ENCODE data around the gene KIN.

Gene KIN

DNA sequence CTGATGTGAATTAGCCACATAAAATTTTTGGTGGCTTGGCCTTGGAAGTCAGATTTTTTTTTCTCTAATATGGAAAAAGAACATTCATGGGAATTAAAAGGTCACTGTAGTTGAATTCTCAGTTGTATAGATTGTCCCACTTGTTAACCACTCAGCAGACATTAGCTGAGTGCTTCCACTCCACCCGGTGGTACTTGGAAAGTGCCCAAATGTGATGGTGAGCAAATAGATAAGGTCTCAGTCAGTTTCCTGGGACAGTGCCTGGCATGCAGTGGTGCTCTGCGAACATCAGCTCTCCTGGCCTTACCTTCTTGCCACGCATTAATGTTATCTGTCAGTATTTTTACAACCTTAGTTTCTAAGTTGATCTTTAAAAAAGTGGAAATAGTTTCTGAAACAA, 1.6 kb upstream of the KIN start:
- no peak overlapping the region for H4K12ac ChIP-seq (ENCODE audit: low read depth, low read length)
- no peak overlapping the region for H2BK120ac ChIP-seq (ENCODE audit: insufficient read depth, low read length, poor library complexity)
- H3K23ac ChIP-seq (ENCODE audit: low read length) = no peak overlapping the region
- peaks cover 12% of the 10 kb centered on the region for H3K79me1 ChIP-seq (ENCODE audit: low read length)
- peak overlapping the region; percentile 77 for H3K4ac ChIP-seq (ENCODE audit: low read depth, low read length)
- DNase-seq = no peak
- H2BK12ac ChIP-seq (ENCODE audit: low read length) = no peak overlapping the region
- H3K9ac ChIP-seq (ENCODE audit: low read length) = no peak overlapping the region
- no peaks in the 10 kb centered on the region for H3K27me3 ChIP-seq (ENCODE audit: insufficient read depth, low read length)
- H4K8ac ChIP-seq (ENCODE audit: low read depth, low read length) = no peak overlapping the region
- peaks cover 0 to 5% of the 10 kb centered on the region in 2 experiments for H3K4me1 ChIP-seq (ENCODE audit: control insufficient read depth in 1 of 2, insufficient read depth in 2 of 2, low read length in 2 of 2)
- no peak overlapping the region for H4K91ac ChIP-seq (ENCODE audit: low read depth, low read length)
- WGBS (ENCODE audit: extremely low coverage, insufficient coverage, insufficient read length) = no CpG with 5 or more reads among the region's 3 CpGs
- H3K4me3 ChIP-seq (ENCODE audit: low read depth, low read length) = no peak overlapping the region
- peaks cover 0 to 6% of the 10 kb centered on the region in 2 experiments for H3K36me3 ChIP-seq (ENCODE audit: control insufficient read depth in 1 of 2, insufficient read depth in 2 of 2, low read length in 2 of 2)
- H2AK5ac ChIP-seq (ENCODE audit: low read length) = no peak overlapping the region
- peaks cover 19% of the 10 kb centered on the region for H3K79me2 ChIP-seq (ENCODE audit: control insufficient read depth, insufficient read depth, low read length, poor library complexity)
- H3K4me2 ChIP-seq (ENCODE audit: low read length) = peak overlapping the region; percentile 40
- H3K18ac ChIP-seq (ENCODE audit: low read length) = no peak overlapping the region
- no peak overlapping the region for H2BK5ac ChIP-seq (ENCODE audit: low read depth, low read length, poor library complexity)
- no peaks in the 10 kb centered on the region for H3K9me3 ChIP-seq (ENCODE audit: insufficient read depth, low read depth, low read length)
- no peak overlapping the region for H2AFZ ChIP-seq (ENCODE audit: insufficient read depth, low read length, poor library complexity)
- H3K27ac ChIP-seq (ENCODE audit: low read depth, low read length) = no peak overlapping the region
- H3K14ac ChIP-seq (ENCODE audit: low read length) = no peak overlapping the region

DNA sequence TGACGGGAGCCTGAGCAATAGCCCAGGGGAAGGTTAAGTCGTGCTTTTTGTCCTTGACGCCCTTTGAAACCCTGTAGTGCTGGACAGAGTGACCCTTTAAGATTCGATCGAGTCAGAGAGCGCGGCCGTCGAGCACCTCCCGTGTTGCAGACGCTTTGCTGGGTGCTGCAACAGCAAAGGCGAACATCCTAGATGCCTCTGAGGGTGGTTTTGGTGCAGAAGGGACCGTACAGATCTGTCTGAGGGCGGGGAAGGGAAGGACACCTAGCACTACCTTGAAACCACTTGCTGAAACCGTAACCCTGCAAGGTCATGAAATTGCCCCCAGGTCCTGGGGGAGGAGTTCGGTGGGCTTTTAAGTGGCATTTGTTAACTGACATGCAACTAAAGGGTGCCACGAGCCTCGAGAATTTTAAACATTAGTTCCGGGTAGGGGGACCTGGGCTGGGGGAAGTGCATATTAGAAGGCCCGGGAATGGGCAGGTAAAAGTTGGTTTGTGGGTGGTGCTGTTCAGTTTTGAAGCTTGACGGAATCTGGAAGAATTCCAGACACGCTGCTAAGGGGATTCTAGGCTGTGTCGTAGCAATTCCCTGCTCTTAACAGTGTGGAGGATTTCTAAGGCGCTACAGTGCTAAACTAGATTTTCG, 970 bp upstream of the KIN start:
- Histone ChIP-seq H3K14ac (ENCODE audit: low read length) (peak overlapping the region; percentile 97), H4K12ac (ENCODE audit: low read depth, low read length) (peak overlapping the region; percentile 95), H4K91ac (ENCODE audit: low read depth, low read length) (peak overlapping the region; percentile 94), H3K23ac (ENCODE audit: low read length) (no peak overlapping the region), H4K8ac (ENCODE audit: low read depth, low read length) (peak overlapping the region; percentile 99), H2BK120ac (ENCODE audit: insufficient read depth, low read length, poor library complexity) (peak overlapping the region; percentile 25), H3K9ac (ENCODE audit: low read length) (peak overlapping the region; percentile 77), H2BK12ac (ENCODE audit: low read length) (no peak overlapping the region), H3K4ac (ENCODE audit: low read depth, low read length) (peak overlapping the region; percentile 98), H2AK5ac (ENCODE audit: low read length) (peak overlapping the region; percentile 78), H3K27ac (ENCODE audit: low read depth, low read length) (peak overlapping the region; percentile 48), H3K36me3 (ENCODE audit: control insufficient read depth in 1 of 2, insufficient read depth in 2 of 2, low read length in 2 of 2) (peaks cover 0 to 6% of the 10 kb centered on the region in 2 experiments), H3K4me3 (ENCODE audit: low read depth, low read length) (peak overlapping the region; percentile 94), H2AFZ (ENCODE audit: insufficient read depth, low read length, poor library complexity) (peak overlapping the region; percentile 30), H3K4me2 (ENCODE audit: low read length) (peak overlapping the region; percentile 85), H3K79me1 (ENCODE audit: low read length) (peaks cover 12% of the 10 kb centered on the region), H3K27me3 (ENCODE audit: insufficient read depth, low read length) (no peaks in the 10 kb centered on the region), H3K79me2 (ENCODE audit: control insufficient read depth, insufficient read depth, low read length, poor library complexity) (peaks cover 19% of the 10 kb centered on the region), H2BK5ac (ENCODE audit: low read depth, low read length, poor library complexity) (peak overlapping the region; percentile 89), H3K18ac (ENCODE audit: low read length) (peak overlapping the region; percentile 98), H3K4me1 (ENCODE audit: control insufficient read depth in 1 of 2, insufficient read depth in 2 of 2, low read length in 2 of 2) (peaks cover 0 to 5% of the 10 kb centered on the region in 2 experiments), H3K9me3 (ENCODE audit: insufficient read depth, low read depth, low read length) (no peaks in the 10 kb centered on the region)
- peak in 1 of 2 donors; percentile 45 for DNase-seq
- no CpG with 5 or more reads among the region's 25 CpGs for WGBS (ENCODE audit: extremely low coverage, insufficient coverage, insufficient read length)

DNA sequence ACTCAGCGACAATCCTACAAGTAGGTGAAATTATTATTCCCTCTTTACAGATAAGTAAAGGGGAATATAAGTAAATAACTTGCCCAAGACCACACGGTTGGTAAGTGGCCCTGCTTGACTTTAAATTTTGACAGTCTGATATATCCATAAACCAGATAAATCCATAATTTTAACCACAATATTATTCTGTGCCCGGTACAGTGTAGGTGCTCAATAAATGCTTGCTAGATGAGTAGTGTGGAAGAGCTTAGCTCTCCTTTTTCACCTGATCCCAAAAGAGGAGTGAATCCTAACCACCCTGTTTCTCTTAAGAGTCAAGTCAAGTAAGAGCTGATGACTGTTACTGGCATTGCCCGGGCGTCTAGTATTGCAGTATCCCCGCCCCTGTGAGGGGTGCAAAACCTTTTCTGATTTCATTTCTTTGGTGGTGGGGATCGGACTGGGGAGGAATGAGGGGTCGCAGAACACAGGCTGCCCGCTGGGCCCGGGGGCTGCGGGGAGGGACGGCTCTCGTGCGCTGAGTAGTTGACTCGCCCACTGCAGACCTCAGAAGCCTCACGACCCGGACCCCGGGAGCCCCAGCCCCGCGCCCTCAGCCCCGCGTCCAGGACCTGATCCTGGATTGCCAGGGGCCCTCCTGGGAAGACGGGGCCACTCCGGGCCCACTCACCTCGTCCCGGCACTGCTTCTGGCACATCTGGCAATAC, 490 bp downstream of the KIN start:
- Histone ChIP-seq H3K36me3 (ENCODE audit: control insufficient read depth in 1 of 2, insufficient read depth in 2 of 2, low read length in 2 of 2) (peaks cover 0 to 6% of the 10 kb centered on the region in 2 experiments), H3K79me2 (ENCODE audit: control insufficient read depth, insufficient read depth, low read length, poor library complexity) (peaks cover 19% of the 10 kb centered on the region)
- WGBS (ENCODE audit: extremely low coverage, insufficient coverage, insufficient read length) = no CpG with 5 or more reads among the region's 26 CpGs

DNA sequence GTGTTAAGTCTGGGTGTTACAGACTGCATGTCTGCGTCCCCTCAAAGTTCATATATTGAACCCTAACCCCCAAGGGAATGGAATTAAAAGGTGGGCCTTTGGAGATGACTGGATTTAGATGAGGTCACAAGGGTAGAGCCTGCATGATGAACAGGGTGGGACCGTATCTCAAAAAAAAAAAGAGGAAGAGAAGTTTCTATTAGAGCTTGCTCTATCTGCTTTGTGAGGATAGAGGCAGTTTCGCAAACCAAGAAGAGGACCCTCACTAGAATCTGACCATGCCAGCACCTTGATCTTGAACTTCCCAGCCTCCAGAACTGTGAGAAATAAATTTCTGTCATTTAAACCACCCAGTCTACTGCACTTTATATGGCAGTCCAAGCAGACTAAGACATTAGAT, 1.4 kb downstream of the KIN start:
- Histone ChIP-seq H4K8ac (ENCODE audit: low read depth, low read length) (no peak overlapping the region), H3K36me3 (ENCODE audit: control insufficient read depth in 1 of 2, insufficient read depth in 2 of 2, low read length in 2 of 2) (peaks cover 3 to 6% of the 10 kb centered on the region in 2 experiments), H3K27me3 (ENCODE audit: insufficient read depth, low read length) (no peaks in the 10 kb centered on the region), H2BK12ac (ENCODE audit: low read length) (no peak overlapping the region), H2AK5ac (ENCODE audit: low read length) (no peak overlapping the region), H3K9me3 (ENCODE audit: insufficient read depth, low read depth, low read length) (no peaks in the 10 kb centered on the region), H4K12ac (ENCODE audit: low read depth, low read length) (no peak overlapping the region), H3K14ac (ENCODE audit: low read length) (no peak overlapping the region), H3K18ac (ENCODE audit: low read length) (no peak overlapping the region), H3K23ac (ENCODE audit: low read length) (no peak overlapping the region), H3K9ac (ENCODE audit: low read length) (no peak overlapping the region), H3K79me2 (ENCODE audit: control insufficient read depth, insufficient read depth, low read length, poor library complexity) (peaks cover 19% of the 10 kb centered on the region), H3K4ac (ENCODE audit: low read depth, low read length) (peak overlapping the region; percentile 77), H3K4me1 (ENCODE audit: control insufficient read depth in 1 of 2, insufficient read depth in 2 of 2, low read length in 2 of 2) (peaks cover 0 to 5% of the 10 kb centered on the region in 2 experiments), H2BK120ac (ENCODE audit: insufficient read depth, low read length, poor library complexity) (no peak overlapping the region), H4K91ac (ENCODE audit: low read depth, low read length) (no peak overlapping the region), H3K79me1 (ENCODE audit: low read length) (peaks cover 12% of the 10 kb centered on the region), H2AFZ (ENCODE audit: insufficient read depth, low read length, poor library complexity) (no peak overlapping the region), H2BK5ac (ENCODE audit: low read depth, low read length, poor library complexity) (no peak overlapping the region), H3K4me2 (ENCODE audit: low read length) (no peak overlapping the region), H3K4me3 (ENCODE audit: low read depth, low read length) (no peak overlapping the region), H3K27ac (ENCODE audit: low read depth, low read length) (no peak overlapping the region)
- DNase-seq = no peak
- WGBS (ENCODE audit: extremely low coverage, insufficient coverage, insufficient read length) = no CpG with 5 or more reads among the region's 3 CpGs

More for the DNA sequence above, 490 bp downstream of the KIN start:
- H3K4me3 ChIP-seq (ENCODE audit: low read depth, low read length) = peak overlapping the region; percentile 90
- H2AK5ac ChIP-seq (ENCODE audit: low read length) = peak overlapping the region; percentile 68
- peaks cover 0 to 5% of the 10 kb centered on the region in 2 experiments for H3K4me1 ChIP-seq (ENCODE audit: control insufficient read depth in 1 of 2, insufficient read depth in 2 of 2, low read length in 2 of 2)
- H3K4me2 ChIP-seq (ENCODE audit: low read length) = peak overlapping the region; percentile 92
- H3K9me3 ChIP-seq (ENCODE audit: insufficient read depth, low read depth, low read length) = no peaks in the 10 kb centered on the region
- H3K27ac ChIP-seq (ENCODE audit: low read depth, low read length) = no peak overlapping the region
- H4K91ac ChIP-seq (ENCODE audit: low read depth, low read length) = peak overlapping the region; percentile 59
- H2BK5ac ChIP-seq (ENCODE audit: low read depth, low read length, poor library complexity) = peak overlapping the region; percentile 60
- H3K23ac ChIP-seq (ENCODE audit: low read length) = no peak overlapping the region
- no peak overlapping the region for H2BK12ac ChIP-seq (ENCODE audit: low read length)
- H4K12ac ChIP-seq (ENCODE audit: low read depth, low read length) = peak overlapping the region; percentile 61
- peak overlapping the region; percentile 92 for H3K18ac ChIP-seq (ENCODE audit: low read length)
- H3K4ac ChIP-seq (ENCODE audit: low read depth, low read length) = peak overlapping the region; percentile 78
- H3K79me1 ChIP-seq (ENCODE audit: low read length) = peaks cover 12% of the 10 kb centered on the region
- H3K27me3 ChIP-seq (ENCODE audit: insufficient read depth, low read length) = no peaks in the 10 kb centered on the region
- H4K8ac ChIP-seq (ENCODE audit: low read depth, low read length) = peak overlapping the region; percentile 89
- DNase-seq = peak in 1 of 2 donors; percentile 26
- peak overlapping the region; percentile 83 for H3K9ac ChIP-seq (ENCODE audit: low read length)
- H3K14ac ChIP-seq (ENCODE audit: low read length) = peak overlapping the region; percentile 83
- H2AFZ ChIP-seq (ENCODE audit: insufficient read depth, low read length, poor library complexity) = peak overlapping the region; percentile 77
- H2BK120ac ChIP-seq (ENCODE audit: insufficient read depth, low read length, poor library complexity) = peak overlapping the region; percentile 3
